ENCODE measurements around the gene TMPRSS3.

TMPRSS3 gene

GRCh38 chr21:42377951-42378340, 17.9 kb downstream of the TMPRSS3 start:
- TF ChIP-seq REST (IDR thresholded peaks at IDR 0.05; ENCODE audit: low read depth) = no peak
- TF ChIP-seq NFIC (IDR thresholded peaks at IDR 0.05) = no peak
- no peak for TF ChIP-seq TCF12 (IDR thresholded peaks at IDR 0.05; ENCODE audit: low read depth)
- TF ChIP-seq CREB1 (IDR thresholded peaks at IDR 0.05; ENCODE audit: low read depth) = no peak
- no peak for TF ChIP-seq ZBTB7A (IDR thresholded peaks at IDR 0.05; ENCODE audit: low read depth)
- no peak for TF ChIP-seq EGR1 (IDR thresholded peaks at IDR 0.05)
- TF ChIP-seq CEBPB (IDR thresholded peaks at IDR 0.05) = no peak
- TF ChIP-seq TEAD4 (IDR thresholded peaks at IDR 0.05) = no peak
- TF ChIP-seq, protein P1, sequence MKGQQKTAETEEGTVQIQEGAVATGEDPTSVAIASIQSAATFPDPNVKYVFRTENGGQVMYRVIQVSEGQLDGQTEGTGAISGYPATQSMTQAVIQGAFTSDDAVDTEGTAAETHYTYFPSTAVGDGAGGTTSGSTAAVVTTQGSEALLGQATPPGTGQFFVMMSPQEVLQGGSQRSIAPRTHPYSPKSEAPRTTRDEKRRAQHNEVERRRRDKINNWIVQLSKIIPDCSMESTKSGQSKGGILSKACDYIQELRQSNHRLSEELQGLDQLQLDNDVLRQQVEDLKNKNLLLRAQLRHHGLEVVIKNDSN (IDR thresholded peaks at IDR 0.05) = no peak
- no peak for TF ChIP-seq RAD21 (IDR thresholded peaks at IDR 0.05; ENCODE audit: low read depth)
- TF ChIP-seq YY1 (IDR thresholded peaks at IDR 0.05; ENCODE audit: low read depth) = no peak
- TF ChIP-seq EP300 (IDR thresholded peaks at IDR 0.05; ENCODE audit: borderline replicate concordance) = no peak
- TF ChIP-seq TAF1 (IDR thresholded peaks at IDR 0.05; ENCODE audit: low read depth) = no peak
- TF ChIP-seq FOXM1 (IDR thresholded peaks at IDR 0.05; ENCODE audit: borderline replicate concordance, low read depth) = no peak
- TF ChIP-seq MAX (IDR thresholded peaks at IDR 0.05) = no peak

DNA sequence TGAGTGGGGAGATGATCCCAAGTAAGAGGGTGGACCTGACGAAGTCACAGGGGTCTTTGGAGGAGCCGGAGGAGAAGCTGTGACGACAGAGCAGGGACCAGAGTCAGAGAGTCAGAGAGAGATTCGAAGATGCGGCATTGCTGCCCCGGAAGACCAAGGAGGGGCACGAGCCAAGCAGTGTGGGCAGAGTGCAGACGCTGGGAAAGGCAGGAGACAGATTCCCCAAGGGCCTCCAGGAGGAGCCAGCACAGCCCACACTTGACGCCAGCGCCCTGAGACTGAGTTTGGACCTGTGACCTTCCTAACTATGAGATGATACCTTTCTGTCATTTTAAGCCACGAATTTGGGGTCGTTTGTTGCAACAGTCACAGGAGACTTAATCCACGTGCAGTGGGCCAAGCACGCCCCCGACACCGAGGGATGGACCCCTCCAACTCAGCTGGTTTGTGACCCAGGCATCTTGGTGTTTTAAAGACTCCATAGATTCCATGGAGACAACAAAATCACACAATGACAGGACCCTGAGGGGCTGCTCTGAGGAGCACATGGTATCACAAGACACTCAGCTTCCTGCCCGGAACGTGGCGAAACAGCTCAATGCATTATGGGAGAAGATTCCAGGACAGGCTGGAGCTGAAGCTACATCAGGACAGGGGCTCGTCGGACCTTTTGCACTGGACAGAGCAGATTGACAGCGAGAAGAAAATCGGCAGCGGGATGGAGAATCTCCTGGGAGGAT, 18.5 kb downstream of the TMPRSS3 start:
- TF ChIP-seq EP300 (IDR thresholded peaks at IDR 0.05; ENCODE audit: borderline replicate concordance) (no peak), CEBPB (IDR thresholded peaks at IDR 0.05) (no peak), RAD21 (IDR thresholded peaks at IDR 0.05; ENCODE audit: low read depth) (no peak), TEAD4 (IDR thresholded peaks at IDR 0.05) (no peak), CREB1 (IDR thresholded peaks at IDR 0.05; ENCODE audit: low read depth) (no peak), FOXM1 (IDR thresholded peaks at IDR 0.05; ENCODE audit: borderline replicate concordance, low read depth) (no peak), NFIC (IDR thresholded peaks at IDR 0.05) (no peak), REST (IDR thresholded peaks at IDR 0.05; ENCODE audit: low read depth) (no peak), TAF1 (IDR thresholded peaks at IDR 0.05; ENCODE audit: low read depth) (no peak), ZBTB7A (IDR thresholded peaks at IDR 0.05; ENCODE audit: low read depth) (no peak), EGR1 (IDR thresholded peaks at IDR 0.05) (no peak), TCF12 (IDR thresholded peaks at IDR 0.05; ENCODE audit: low read depth) (no peak), MAX (IDR thresholded peaks at IDR 0.05) (no peak)
- TF ChIP-seq, protein P1 (IDR thresholded peaks at IDR 0.05) = no peak

GRCh38 chr21:42376338-42376982, 19.4 kb downstream of the TMPRSS3 start:
- no peak for TF ChIP-seq YY1 (IDR thresholded peaks at IDR 0.05; ENCODE audit: low read depth)
- TF ChIP-seq EGR1 (IDR thresholded peaks at IDR 0.05) = no peak
- no peak for TF ChIP-seq MAX (IDR thresholded peaks at IDR 0.05)
- TF ChIP-seq FOXM1 (IDR thresholded peaks at IDR 0.05; ENCODE audit: borderline replicate concordance, low read depth) = no peak
- TF ChIP-seq EP300 (IDR thresholded peaks at IDR 0.05; ENCODE audit: borderline replicate concordance) = no peak
- TF ChIP-seq RAD21 (IDR thresholded peaks at IDR 0.05; ENCODE audit: low read depth) = no peak
- no peak for TF ChIP-seq TCF12 (IDR thresholded peaks at IDR 0.05; ENCODE audit: low read depth)
- TF ChIP-seq, protein P1 (IDR thresholded peaks at IDR 0.05) = no peak
- no peak for TF ChIP-seq ZBTB7A (IDR thresholded peaks at IDR 0.05; ENCODE audit: low read depth)
- no peak for TF ChIP-seq NFIC (IDR thresholded peaks at IDR 0.05)
- TF ChIP-seq TEAD4 (IDR thresholded peaks at IDR 0.05) = no peak
- no peak for TF ChIP-seq CREB1 (IDR thresholded peaks at IDR 0.05; ENCODE audit: low read depth)
- TF ChIP-seq REST (IDR thresholded peaks at IDR 0.05; ENCODE audit: low read depth) = no peak
- no peak for TF ChIP-seq CEBPB (IDR thresholded peaks at IDR 0.05)
- no peak for TF ChIP-seq TAF1 (IDR thresholded peaks at IDR 0.05; ENCODE audit: low read depth)

Data from Ishikawa (cell line).